Progenitor cell of endocrine pancreas (in vitro differentiated cells): Measurements from ENCODE around the gene NRXN2. TPM values are rescaled to one million over a fixed set of nuclear protein-coding genes. Genes with fewer than 3 reads are reported as not detected.

Source experiments
- DNase-seq: peaks from one replicate; pipeline ENCODE4 v3.0.0; 2021; ENCODE audit warnings: low spot score; ENCODE audit not compliant: unreplicated experiment
- H3K27ac Mint-ChIP-seq: 2 replicates; pipeline ENCODE4 v1.8.0; 2021; ENCODE audit warnings: mild to moderate bottlenecking, moderate library complexity, mixed read lengths
- H3K27me3 Mint-ChIP-seq: 2 replicates; pipeline ENCODE4 v1.8.0; 2021; ENCODE audit warnings: mixed read lengths
- H3K36me3 Mint-ChIP-seq: 2 replicates; pipeline ENCODE4 v1.8.0; 2022; ENCODE audit warnings: mixed read lengths; ENCODE audit not compliant: insufficient read depth
- H3K4me1 Mint-ChIP-seq: 2 replicates; pipeline ENCODE4 v1.8.0; 2021; ENCODE audit warnings: low read depth, mixed read lengths
- H3K4me3 Mint-ChIP-seq: 2 replicates; pipeline ENCODE4 v1.8.0; 2021; ENCODE audit warnings: low read depth, mild to moderate bottlenecking, moderate library complexity, mixed read lengths
- H3K9me3 Mint-ChIP-seq: 2 replicates; pipeline ENCODE4 v1.8.0; 2021; ENCODE audit warnings: low read depth, mixed read lengths
- long read RNA-seq: library from polyadenylated mRNA; unstranded; transcript quantifications from one replicate; pipeline ENCODE4 v2.0.0, GENCODE V29; 2020
- total RNA-seq: library from RNA; stranded (reverse); gene quantifications from 2 replicates; pipeline ENCODE4 v1.2.1, GENCODE V29; 2021
- TF ChIP-seq, protein P1 (sequence below): fragments of 200-600 bp; sonication (generic); IDR thresholded peaks from one replicate; pipeline ENCODE4 v1.5.0; 2021; ENCODE audit warnings: antibody characterized with exemption, mild to moderate bottlenecking; ENCODE audit not compliant: unreplicated experiment

Gene NRXN2
- total RNA-seq, result 0.17 and 0.60 TPM in 2 replicates
- long read RNA-seq, result 0 reads

- no peak within 1 kb of the TSS for H3K27ac Mint-ChIP-seq
- no peaks in the 10 kb centered on the region for H3K4me1 Mint-ChIP-seq
- peak; percentile 68 for DNase-seq
- H3K4me3 Mint-ChIP-seq, result peak within 1 kb of the TSS; percentile 53
- no peaks in the 10 kb centered on the region for H3K9me3 Mint-ChIP-seq
- peaks cover 75% of the 10 kb centered on the region for H3K27me3 Mint-ChIP-seq
- H3K36me3 Mint-ChIP-seq, result no peaks in the 10 kb centered on the region
- TF ChIP-seq, protein P1, sequence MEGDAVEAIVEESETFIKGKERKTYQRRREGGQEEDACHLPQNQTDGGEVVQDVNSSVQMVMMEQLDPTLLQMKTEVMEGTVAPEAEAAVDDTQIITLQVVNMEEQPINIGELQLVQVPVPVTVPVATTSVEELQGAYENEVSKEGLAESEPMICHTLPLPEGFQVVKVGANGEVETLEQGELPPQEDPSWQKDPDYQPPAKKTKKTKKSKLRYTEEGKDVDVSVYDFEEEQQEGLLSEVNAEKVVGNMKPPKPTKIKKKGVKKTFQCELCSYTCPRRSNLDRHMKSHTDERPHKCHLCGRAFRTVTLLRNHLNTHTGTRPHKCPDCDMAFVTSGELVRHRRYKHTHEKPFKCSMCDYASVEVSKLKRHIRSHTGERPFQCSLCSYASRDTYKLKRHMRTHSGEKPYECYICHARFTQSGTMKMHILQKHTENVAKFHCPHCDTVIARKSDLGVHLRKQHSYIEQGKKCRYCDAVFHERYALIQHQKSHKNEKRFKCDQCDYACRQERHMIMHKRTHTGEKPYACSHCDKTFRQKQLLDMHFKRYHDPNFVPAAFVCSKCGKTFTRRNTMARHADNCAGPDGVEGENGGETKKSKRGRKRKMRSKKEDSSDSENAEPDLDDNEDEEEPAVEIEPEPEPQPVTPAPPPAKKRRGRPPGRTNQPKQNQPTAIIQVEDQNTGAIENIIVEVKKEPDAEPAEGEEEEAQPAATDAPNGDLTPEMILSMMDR, result peak; percentile 97
These were observed at the start of gene NRXN2 for GRCh38 chr11:64723117-64723906. Gene NRXN2 (minus strand): TSS chr11:64723197. CDS start chr11:64713699, 9,498 bp downstream.

DNA sequence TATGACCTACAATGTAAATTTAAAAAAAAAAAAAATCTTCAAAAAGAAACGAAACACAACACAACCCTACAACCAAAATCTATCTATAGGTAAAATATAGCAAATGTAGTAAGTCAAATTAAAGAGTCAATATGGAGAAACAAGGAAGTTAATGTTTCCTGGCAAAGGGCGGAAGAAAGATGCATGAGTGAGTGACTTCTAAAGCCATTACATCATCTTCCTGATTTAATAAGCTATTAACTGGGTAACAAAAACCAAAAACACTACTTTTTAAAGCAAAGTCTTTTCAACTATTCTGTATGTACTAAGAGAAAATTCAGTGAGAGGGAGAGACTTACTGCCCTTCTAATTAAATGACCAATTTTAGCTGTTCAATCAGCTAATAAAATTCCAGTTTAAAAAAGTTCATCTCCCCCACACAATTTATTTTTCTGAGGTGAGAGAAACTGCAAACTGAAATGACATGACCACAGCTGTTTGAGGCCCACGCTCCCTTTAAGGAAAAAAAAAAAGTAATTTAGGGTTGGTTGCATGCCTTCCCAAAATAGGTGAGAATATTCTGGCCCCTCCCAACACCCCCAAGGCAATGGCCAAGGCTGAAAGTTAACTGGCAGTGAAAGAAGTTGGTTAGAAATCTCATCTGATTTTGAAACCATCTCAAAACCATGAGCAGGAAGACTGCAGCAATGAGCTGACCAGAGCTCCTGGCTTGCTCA, 49.5 kb upstream of the NRXN2 start:
- H3K4me3 Mint-ChIP-seq, result no peak overlapping the region
- peaks cover 35% of the 10 kb centered on the region for H3K4me1 Mint-ChIP-seq
- H3K9me3 Mint-ChIP-seq, result no peaks in the 10 kb centered on the region
- peak overlapping the region; percentile 1 for H3K27ac Mint-ChIP-seq
- no peak for DNase-seq
- H3K36me3 Mint-ChIP-seq, result peaks cover 71% of the 10 kb centered on the region
- TF ChIP-seq, protein P1, result no peak
- H3K27me3 Mint-ChIP-seq, result no peaks in the 10 kb centered on the region

DNA sequence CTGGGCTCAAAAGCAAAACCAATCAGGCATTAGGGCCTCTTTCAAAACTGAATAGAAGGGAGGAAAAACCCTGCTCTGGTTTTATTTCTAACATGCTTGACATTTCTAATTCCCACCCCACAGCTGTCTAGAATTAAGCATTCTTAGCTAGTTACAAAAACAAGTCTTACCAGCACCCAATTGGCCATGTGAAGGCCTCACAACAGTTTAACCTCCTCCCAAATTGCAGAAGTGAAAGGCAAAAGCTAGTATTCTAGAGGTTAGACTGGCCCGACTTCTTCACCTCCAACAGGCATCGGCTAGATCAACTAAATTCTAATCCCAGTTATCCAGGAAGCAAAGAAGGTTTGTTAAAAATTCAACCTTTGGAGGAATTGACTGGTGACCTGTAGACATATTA, 48.9 kb upstream of the NRXN2 start:
- Mint-ChIP-seq H3K4me3 (no peak overlapping the region), H3K4me1 (peaks cover 29% of the 10 kb centered on the region)
- TF ChIP-seq, protein P1, result no peak

GRCh38 chr11:64770120-64770519, 47.1 kb upstream of the NRXN2 start:
- DNase-seq, result no peak
- H3K27ac Mint-ChIP-seq, result no peak overlapping the region
- TF ChIP-seq, protein P1, result no peak
- peaks cover 60% of the 10 kb centered on the region for H3K36me3 Mint-ChIP-seq
- H3K4me3 Mint-ChIP-seq, result no peak overlapping the region
- peaks cover 18% of the 10 kb centered on the region for H3K4me1 Mint-ChIP-seq
- H3K27me3 Mint-ChIP-seq, result no peaks in the 10 kb centered on the region
- no peaks in the 10 kb centered on the region for H3K9me3 Mint-ChIP-seq

More for the DNA sequence above, 48.9 kb upstream of the NRXN2 start:
- H3K27me3 Mint-ChIP-seq, result no peaks in the 10 kb centered on the region
- H3K27ac Mint-ChIP-seq, result peak overlapping the region; percentile 1
- DNase-seq, result no peak
- H3K36me3 Mint-ChIP-seq, result peaks cover 70% of the 10 kb centered on the region
- no peaks in the 10 kb centered on the region for H3K9me3 Mint-ChIP-seq

GRCh38 chr11:64769283-64769682, 46.3 kb upstream of the NRXN2 start:
- Mint-ChIP-seq H3K27me3 (no peaks in the 10 kb centered on the region), H3K27ac (peak overlapping the region; percentile 83), H3K4me1 (peaks cover 26% of the 10 kb centered on the region), H3K36me3 (peaks cover 64% of the 10 kb centered on the region), H3K9me3 (no peaks in the 10 kb centered on the region), H3K4me3 (no peak overlapping the region)
- no peak for DNase-seq
- TF ChIP-seq, protein P1, result no peak
